ENCODE data around the gene ERF. TPM values are rescaled to one million over a fixed set of nuclear protein-coding genes. Genes with fewer than 3 reads are reported as not detected.

ERF gene
- total RNA-seq (2021) (57.4 and 79.1 TPM in 2 replicates), Bru-seq, nascent RNA (percentile 68 among the genes with signal in this experiment), BruChase-seq, experiment 1, labeled RNA remaining after a 2-hour chase (percentile 97 among the genes with signal in this experiment), BruChase-seq, experiment 2, labeled RNA remaining after a 6-hour chase (percentile 97 among the genes with signal in this experiment)
- long read RNA-seq, partial matches to known transcripts = 0 of 1 reads
- long read RNA-seq, other reads (novel, unspliced or antisense) = 0 of 1 reads

DNA sequence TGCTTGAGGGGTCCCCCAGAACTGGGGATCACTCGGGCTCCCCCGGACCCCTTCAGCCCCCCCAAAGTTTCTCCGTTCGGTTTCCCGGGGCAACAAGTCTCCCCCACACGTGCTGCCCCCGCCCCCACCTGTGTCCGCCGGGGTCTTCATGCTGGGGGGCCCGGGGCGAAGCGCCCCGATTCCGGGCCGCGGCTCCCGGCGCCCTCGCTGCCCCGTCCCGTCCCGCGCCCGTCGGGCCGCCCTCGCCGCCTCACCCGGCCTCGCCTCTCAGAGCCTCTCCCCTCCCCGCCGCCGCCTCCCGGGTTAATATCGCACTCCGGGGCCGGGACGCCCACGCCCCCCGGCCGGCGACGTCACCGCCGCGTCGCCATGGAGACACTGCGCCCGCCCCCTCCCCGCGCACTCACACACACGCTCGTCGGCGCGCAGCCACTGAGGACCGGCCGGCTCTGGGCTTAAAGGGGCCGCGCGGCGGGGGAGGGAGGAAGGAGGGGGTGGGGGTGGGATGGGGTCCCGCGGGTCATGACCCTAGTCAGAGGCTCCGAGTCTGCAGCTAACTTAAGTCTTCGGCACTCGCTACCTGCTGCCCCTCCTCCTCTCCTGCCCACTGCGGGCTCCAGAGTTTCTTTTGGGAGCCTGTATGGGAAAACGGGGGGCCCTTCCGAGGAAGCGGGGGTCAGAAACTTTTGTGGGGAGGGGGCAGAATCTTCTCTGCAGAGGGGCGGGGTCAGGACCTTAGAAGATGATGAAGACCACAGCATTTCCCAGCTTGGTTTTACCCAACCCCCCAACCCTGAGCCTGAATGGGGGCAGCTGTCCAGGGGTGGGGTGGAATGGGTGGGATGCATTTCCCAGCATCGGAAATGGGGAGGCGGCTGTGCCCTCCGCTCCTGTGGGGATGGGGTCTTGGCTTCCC lies at the start of gene ERF:
ERF (minus strand) TSS at position 279 of the 916 bp plus-strand sequence; CDS start at position 150, 129 bp downstream.
- H3K4me1 ChIP-seq (replicated peaks; ENCODE audit: insufficient read depth) = peaks cover 13% of the 10 kb centered on the region
- POLR2A ChIA-PET (ENCODE audit: unreplicated experiment) = interaction anchor here (0.6 kb wide), 1 partner anchor 10 kb away, joined by 3 read pairs; no protein-coding TSS in a partner anchor

DNA sequence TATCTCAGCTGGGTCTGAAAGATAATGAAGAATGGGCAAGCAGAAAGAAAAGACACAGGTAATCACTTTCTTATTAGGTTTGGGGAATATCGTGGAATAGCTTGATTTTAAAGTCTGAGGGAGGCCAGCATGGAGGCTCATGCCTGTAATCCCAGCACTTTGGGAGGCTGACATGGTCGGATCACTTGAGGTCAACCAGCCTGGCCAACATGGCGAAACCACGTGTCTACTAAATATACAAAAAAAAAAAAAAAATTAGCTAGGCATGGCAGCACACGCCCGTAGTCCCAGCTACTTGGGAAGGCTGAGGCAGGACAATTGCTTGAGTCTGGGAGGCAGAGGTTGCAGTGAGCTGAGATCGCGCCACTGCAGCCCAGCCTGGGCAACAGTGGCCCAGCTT lies 48.9 kb upstream of the ERF start:
- intact Hi-C loops (cut with micrococcal nuclease; ENCODE audit: unreplicated experiment) = loop anchor here (2.0 kb wide), 1 partner anchor 61 kb away; the partner anchor contains the start of gene GSK3A
- POLR2A ChIA-PET (ENCODE audit: unreplicated experiment) = no interaction called here
- H2AFZ ChIP-seq = no peak overlapping the region

More for the DNA sequence above, at the start of gene ERF:
- no peaks in the 10 kb centered on the region for H3K36me3 ChIP-seq (ENCODE audit: low read depth)
- TF ChIP-seq, protein P1, sequence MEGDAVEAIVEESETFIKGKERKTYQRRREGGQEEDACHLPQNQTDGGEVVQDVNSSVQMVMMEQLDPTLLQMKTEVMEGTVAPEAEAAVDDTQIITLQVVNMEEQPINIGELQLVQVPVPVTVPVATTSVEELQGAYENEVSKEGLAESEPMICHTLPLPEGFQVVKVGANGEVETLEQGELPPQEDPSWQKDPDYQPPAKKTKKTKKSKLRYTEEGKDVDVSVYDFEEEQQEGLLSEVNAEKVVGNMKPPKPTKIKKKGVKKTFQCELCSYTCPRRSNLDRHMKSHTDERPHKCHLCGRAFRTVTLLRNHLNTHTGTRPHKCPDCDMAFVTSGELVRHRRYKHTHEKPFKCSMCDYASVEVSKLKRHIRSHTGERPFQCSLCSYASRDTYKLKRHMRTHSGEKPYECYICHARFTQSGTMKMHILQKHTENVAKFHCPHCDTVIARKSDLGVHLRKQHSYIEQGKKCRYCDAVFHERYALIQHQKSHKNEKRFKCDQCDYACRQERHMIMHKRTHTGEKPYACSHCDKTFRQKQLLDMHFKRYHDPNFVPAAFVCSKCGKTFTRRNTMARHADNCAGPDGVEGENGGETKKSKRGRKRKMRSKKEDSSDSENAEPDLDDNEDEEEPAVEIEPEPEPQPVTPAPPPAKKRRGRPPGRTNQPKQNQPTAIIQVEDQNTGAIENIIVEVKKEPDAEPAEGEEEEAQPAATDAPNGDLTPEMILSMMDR (conservative IDR thresholded peaks at IDR 0.05) = no peak
- TF ChIP-seq EZH2 (IDR thresholded peaks at IDR 0.05; ENCODE audit: low read depth) = no peak
- H3K27ac ChIP-seq = 0 out of 2 replicates have a peak within 1 kb of the TSS, but pooled peaks have one; percentile 13
- peak within 1 kb of the TSS; percentile 98 for H3K4me3 ChIP-seq
- no peaks in the 10 kb centered on the region for H3K27me3 ChIP-seq (ENCODE audit: insufficient read depth, low read depth)
- H3F3A ChIP-seq (ENCODE audit: insufficient read depth, low read depth) = peaks cover 18% of the 10 kb centered on the region
- no peaks in the 10 kb centered on the region for H3K9me3 ChIP-seq (ENCODE audit: insufficient read depth, low read depth)
- H3K79me2 ChIP-seq (ENCODE audit: low read depth) = peaks cover 35% of the 10 kb centered on the region
- intact Hi-C loops (cut with micrococcal nuclease; ENCODE audit: unreplicated experiment) = loop anchor here (1.0 kb wide), 1 partner anchor 13 kb away; no protein-coding TSS in a partner anchor
- H3K4me2 ChIP-seq = peak within 1 kb of the TSS; percentile 95
- no peaks in the 10 kb centered on the region for H3K9me2 ChIP-seq (ENCODE audit: insufficient read depth)
- H2AFZ ChIP-seq = peak within 1 kb of the TSS; percentile 87
- H4K20me1 ChIP-seq (ENCODE audit: insufficient read depth) = peaks cover 9% of the 10 kb centered on the region; the same call in 1 of the 2 replicates
- DNase-seq = peak; percentile 71 to 93
- no TSS peak for BruUV-seq (replicated peaks)
- CTCF ChIA-PET = interaction anchor here (1.0 kb wide), 1 partner anchor 25 kb away, joined by 3 read pairs; no protein-coding TSS in a partner anchor

More for the DNA sequence above, 48.9 kb upstream of the ERF start:
- TF ChIP-seq, protein P1 (conservative IDR thresholded peaks at IDR 0.05) = no peak
- no peak for TF ChIP-seq EZH2 (IDR thresholded peaks at IDR 0.05; ENCODE audit: low read depth)
- H3K9me3 ChIP-seq (ENCODE audit: insufficient read depth, low read depth) = no peaks in the 10 kb centered on the region
- peaks cover 12% of the 10 kb centered on the region for H3K79me2 ChIP-seq (ENCODE audit: low read depth)
- H3K4me2 ChIP-seq = no peak overlapping the region
- no TSS peak for BruUV-seq (replicated peaks)
- H3F3A ChIP-seq (ENCODE audit: insufficient read depth, low read depth) = peaks cover 8% of the 10 kb centered on the region; the same call in 1 of the 2 replicates
- H3K4me1 ChIP-seq (replicated peaks; ENCODE audit: insufficient read depth) = peaks cover 7% of the 10 kb centered on the region; the same call in 1 of the 2 replicates
- no peak overlapping the region for H3K4me3 ChIP-seq
- H4K20me1 ChIP-seq (ENCODE audit: insufficient read depth) = no peaks in the 10 kb centered on the region
- no peaks in the 10 kb centered on the region for H3K9me2 ChIP-seq (ENCODE audit: insufficient read depth)
- H3K36me3 ChIP-seq (ENCODE audit: low read depth) = no peaks in the 10 kb centered on the region
- CTCF ChIA-PET = interaction anchor here (0.6 kb wide), 2 partner anchors 119 to 155 kb away, joined by 5 to 14 read pairs; no protein-coding TSS in a partner anchor
- DNase-seq = no peak
- H3K27me3 ChIP-seq (ENCODE audit: insufficient read depth, low read depth) = no peaks in the 10 kb centered on the region
- no peak overlapping the region for H3K27ac ChIP-seq

Measured in PC-9 (cell line).